Naive thymus-derived CD4-positive, alpha-beta T cell (primary cell): ENCODE results near the gene TRERF1. TPM values are rescaled to one million over a fixed set of nuclear protein-coding genes. Genes with fewer than 3 reads are reported as not detected.

ENCODE experiments used
- ATAC-seq: fragments of 150-1000 bp; cut with Tn5 transposase; 2 replicates; pipeline ENCODE4 v1.10.0; 2021; ENCODE audit warnings: mild to moderate bottlenecking, moderate library complexity
- CTCF ChIA-PET: fragments of 350-600 bp; sonication (Branson Sonifier 250); formaldehyde crosslinking; loops from one replicate; lab custom pipeline; 2021; ENCODE audit warnings: antibody characterized with exemption; lab: Charles Lee
- POLR2A ChIA-PET: fragments of 350-600 bp; sonication (Branson Sonifier 250); formaldehyde crosslinking; loops from one replicate; lab custom pipeline; 2021; ENCODE audit warnings: antibody characterized with exemption, inconsistent platforms; lab: Charles Lee
- DNase-seq, 9 donors: peaks; one replicate each; pipeline versions ENCODE4 v3.0.0 to v3.0.0-alpha.2; 2020 to 2022; ENCODE audit warnings: mixed read lengths in 1 of 9
- H3K27ac ChIP-seq: one replicate; pipeline ENCODE4 v1.7.0; 2013; ENCODE audit warnings: mild to moderate bottlenecking, low read depth, low read length, moderate library complexity
- H3K27me3 ChIP-seq, 2 donors: one replicate each; pipeline ENCODE4 v1.7.0; 2013; ENCODE audit warnings: low read length in 2 of 2, mild to moderate bottlenecking in 2 of 2, moderate library complexity in 2 of 2; ENCODE audit not compliant: control insufficient read depth in 2 of 2, insufficient read depth in 2 of 2
- H3K36me3 ChIP-seq, 3 experiments: 1 replicate in 2 of 3; 2 replicates in 1 of 3; pipeline ENCODE4 v1.7.0; 2013; ENCODE audit warnings: low read length in 3 of 3, mild to moderate bottlenecking in 3 of 3, moderate library complexity in 1 of 3; ENCODE audit not compliant: insufficient read depth in 3 of 3, control insufficient read depth in 2 of 3
- H3K4me1 ChIP-seq, 2 donors: one replicate each; pipeline ENCODE4 v1.7.0; 2013; ENCODE audit warnings: low read length in 2 of 2, mild to moderate bottlenecking in 2 of 2, moderate library complexity in 1 of 2; ENCODE audit not compliant: control insufficient read depth in 2 of 2, insufficient read depth in 2 of 2
- H3K4me3 ChIP-seq: 2 replicates; pipeline ENCODE4 v1.7.0; 2013; ENCODE audit warnings: mild to moderate bottlenecking, low read length
- H3K9me3 ChIP-seq, 3 experiments: 1 replicate in 2 of 3; 2 replicates in 1 of 3; pipeline ENCODE4 v1.7.0; 2013; ENCODE audit warnings: low read length in 3 of 3; ENCODE audit not compliant: control insufficient read depth in 2 of 3
- H3K27ac Mint-ChIP-seq, 9 donors: one replicate each; pipeline ENCODE4 v1.8.0; 2020 to 2022; ENCODE audit warnings: mixed read lengths in 9 of 9, mild to moderate bottlenecking in 8 of 9, moderate library complexity in 5 of 9, inconsistent platforms in 2 of 9
- H3K27me3 Mint-ChIP-seq, 5 donors: one replicate each; pipeline ENCODE4 v1.8.0; 2021 to 2022; ENCODE audit warnings: mixed read lengths in 5 of 5, mild to moderate bottlenecking in 1 of 5
- H3K36me3 Mint-ChIP-seq, 5 donors: one replicate each; pipeline ENCODE4 v1.8.0; 2020 to 2022; ENCODE audit warnings: mixed read lengths in 5 of 5, mild to moderate bottlenecking in 3 of 5, inconsistent platforms in 1 of 5
- H3K4me1 Mint-ChIP-seq, 7 donors: one replicate each; pipeline ENCODE4 v1.8.0; 2020 to 2022; ENCODE audit warnings: mixed read lengths in 7 of 7, mild to moderate bottlenecking in 3 of 7, inconsistent platforms in 1 of 7
- H3K4me3 Mint-ChIP-seq, 10 donors: one replicate each; pipeline ENCODE4 v1.8.0; 2020 to 2022; ENCODE audit warnings: mild to moderate bottlenecking in 10 of 10, mixed read lengths in 10 of 10, moderate library complexity in 6 of 10, inconsistent platforms in 2 of 10
- H3K9me3 Mint-ChIP-seq, 11 donors: one replicate each; pipeline ENCODE4 v1.8.0; 2020 to 2022; ENCODE audit warnings: mixed read lengths in 11 of 11, mild to moderate bottlenecking in 4 of 11, inconsistent platforms in 1 of 11, moderate library complexity in 1 of 11
- intact Hi-C, 2 donors: fragments of 100-400 bp; cut with micrococcal nuclease; formaldehyde crosslinking; loops; one replicate each; pipeline ENCODE4 v1.15.1; 2023
- polyA plus RNA-seq, 2 donors: library from polyadenylated mRNA; unstranded; fragments of 300-500 nt; fragmentation: Illumina TruSeq; gene quantifications; one replicate each; pipeline ENCODE4 v1.2.3, GENCODE V29; 2021
- total RNA-seq, 6 experiments: library from RNA in 5 of 6; stranded (reverse) in 5 of 6; gene quantifications; 1 replicate in 5 of 6; 2 replicates in 1 of 6; pipeline ENCODE4 v1.2.3 and lab custom pipeline; 2021 to 2026

TRERF1 gene
- total and polyA plus RNA-seq, 7 experiments from 2014 or later = 4.8 to 32.4 (median 21.0) TPM

GRCh38 chr6:42251911-42252637 lies 199.7 kb downstream of the TRERF1 start:
- Mint-ChIP-seq H3K27ac (no peak overlapping the region), H3K9me3 (peaks cover 0 to 1% (median 0%) of the 10 kb centered on the region in 11 donors), H3K4me3 (no peak overlapping the region), H3K27me3 (no peaks in the 10 kb centered on the region), H3K4me1 (no peaks in the 10 kb centered on the region), H3K36me3 (peaks cover 7 to 79% (median 26%) of the 10 kb centered on the region in 5 donors)
- no peak overlapping the region for H3K4me3 ChIP-seq
- no peaks in the 10 kb centered on the region for H3K9me3 ChIP-seq
- ChIA-PET CTCF (interaction anchor here (0.7 kb wide), 1 partner anchor 31 kb away, joined by 3 read pairs; no protein-coding TSS in a partner anchor), POLR2A (no interaction called here)
- H3K4me1 ChIP-seq = no peaks in the 10 kb centered on the region
- no peak overlapping the region for H3K27ac ChIP-seq
- peaks cover 7 to 81% (median 26%) of the 10 kb centered on the region in 3 experiments for H3K36me3 ChIP-seq
- intact Hi-C loops = no loop called here
- ATAC-seq (no peak), DNase-seq (no peak)
- no peaks in the 10 kb centered on the region for H3K27me3 ChIP-seq

GRCh38 chr6:42251500-42251899 lies 200.2 kb downstream of the TRERF1 start:
- Histone ChIP-seq H3K4me3 (no peak overlapping the region), H3K27ac (no peak overlapping the region), H3K9me3 (no peaks in the 10 kb centered on the region), H3K27me3 (no peaks in the 10 kb centered on the region), H3K4me1 (no peaks in the 10 kb centered on the region), H3K36me3 (peaks cover 4 to 75% (median 26%) of the 10 kb centered on the region in 3 experiments)
- Mint-ChIP-seq H3K4me1 (no peaks in the 10 kb centered on the region), H3K27me3 (no peaks in the 10 kb centered on the region), H3K4me3 (no peak overlapping the region), H3K27ac (no peak overlapping the region), H3K36me3 (peaks cover 7 to 78% (median 24%) of the 10 kb centered on the region in 5 donors), H3K9me3 (peaks cover 0 to 1% (median 0%) of the 10 kb centered on the region in 11 donors)
- ChIA-PET POLR2A (interaction anchor here (0.6 kb wide), 1 partner anchor 55 kb away, joined by 3 read pairs; no protein-coding TSS in a partner anchor), CTCF (interaction anchor here (0.6 to 1.2 kb wide), 3 partner anchors 30 to 464 kb away, joined by 3 read pairs; partner anchors contain the start of gene TOMM6)
- intact Hi-C loops = no loop called here
- ATAC-seq (no peak), DNase-seq (no peak)

DNA sequence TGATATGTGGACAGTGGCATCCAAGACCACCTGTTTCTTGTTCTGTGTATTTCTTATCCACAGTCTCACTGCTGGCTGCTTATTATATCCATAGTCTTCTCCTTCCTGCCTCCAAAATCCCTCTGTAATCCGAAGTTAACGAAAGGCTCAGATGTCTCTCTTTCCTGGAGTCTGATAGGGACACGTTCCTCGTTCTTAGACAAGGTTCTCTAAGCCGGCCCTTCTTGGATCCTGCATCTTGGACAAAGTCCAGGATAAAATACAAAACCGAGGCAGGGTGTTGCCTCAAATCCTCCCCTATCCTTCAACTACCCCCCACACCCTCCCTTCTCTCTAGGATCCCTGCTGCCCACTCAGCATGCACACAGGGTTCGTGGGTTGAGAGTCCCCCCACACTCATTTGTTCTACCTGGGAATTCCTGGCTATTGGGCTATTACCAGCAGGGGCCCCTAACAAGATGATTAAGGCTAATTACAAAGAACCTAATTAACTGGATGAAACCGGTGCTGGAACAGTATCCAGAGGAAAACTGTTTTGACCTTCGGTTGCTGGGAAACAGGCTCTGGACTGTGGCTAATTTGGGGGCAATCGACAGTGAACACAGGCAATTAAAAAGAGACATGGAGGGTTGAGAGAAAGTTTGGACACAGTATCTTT lies 201.3 kb downstream of the TRERF1 start:
- Histone ChIP-seq H3K4me3 (no peak overlapping the region), H3K4me1 (no peaks in the 10 kb centered on the region), H3K9me3 (no peaks in the 10 kb centered on the region), H3K36me3 (peaks cover 0 to 69% (median 27%) of the 10 kb centered on the region in 3 experiments), H3K27me3 (no peaks in the 10 kb centered on the region), H3K27ac (no peak overlapping the region)
- DNase-seq = no peak
- Mint-ChIP-seq H3K27ac (peak overlapping the region in 1 of 9 donors; percentile 19), H3K4me3 (no peak overlapping the region), H3K4me1 (no peaks in the 10 kb centered on the region), H3K36me3 (peaks cover 7 to 75% (median 26%) of the 10 kb centered on the region in 5 donors), H3K9me3 (peaks cover 0 to 1% (median 0%) of the 10 kb centered on the region in 11 donors), H3K27me3 (no peaks in the 10 kb centered on the region)
- intact Hi-C loops = no loop called here
- ChIA-PET CTCF (interaction anchor here (1.2 kb wide), 1 partner anchor 297 kb away, joined by 3 read pairs; no protein-coding TSS in a partner anchor), POLR2A (no interaction called here)
- ATAC-seq = no peak

DNA sequence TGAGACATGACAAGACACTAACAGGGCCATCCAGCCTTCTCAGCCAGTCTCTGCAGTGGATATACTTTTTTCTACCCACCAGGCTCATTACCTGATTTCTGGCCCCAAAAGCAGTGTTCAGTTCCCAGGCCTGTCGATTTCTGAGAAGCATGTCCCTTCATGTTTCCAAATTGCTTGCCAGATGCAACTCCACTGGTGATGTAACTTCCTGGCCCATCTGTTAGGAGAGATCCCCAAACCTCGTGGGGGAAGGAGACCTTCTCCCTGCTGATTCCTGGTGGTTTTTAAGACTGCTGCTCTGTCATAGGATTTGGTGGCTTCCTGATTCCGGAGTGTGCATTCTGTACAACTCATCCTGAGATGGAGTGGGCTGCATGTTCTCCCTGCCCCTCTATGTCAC lies 202.4 kb downstream of the TRERF1 start:
- peaks cover 0 to 68% (median 23%) of the 10 kb centered on the region in 3 experiments for H3K36me3 ChIP-seq
- Mint-ChIP-seq H3K36me3 (peaks cover 7 to 75% (median 28%) of the 10 kb centered on the region in 5 donors), H3K4me1 (no peaks in the 10 kb centered on the region), H3K27ac (peak overlapping the region in 1 of 9 donors; percentile 6), H3K27me3 (no peaks in the 10 kb centered on the region), H3K4me3 (no peak overlapping the region), H3K9me3 (no peaks in the 10 kb centered on the region)
- intact Hi-C loops = no loop called here
- DNase-seq = no peak
- CTCF ChIA-PET = no interaction called here
- no peak for ATAC-seq
- no peak overlapping the region for H3K4me3 ChIP-seq
- POLR2A ChIA-PET = no interaction called here
- no peak overlapping the region for H3K27ac ChIP-seq
- H3K27me3 ChIP-seq = no peaks in the 10 kb centered on the region
- H3K4me1 ChIP-seq = no peaks in the 10 kb centered on the region
- H3K9me3 ChIP-seq = no peaks in the 10 kb centered on the region

- Histone ChIP-seq H3K4me1 (no peaks in the 10 kb centered on the region), H3K9me3 (no peaks in the 10 kb centered on the region), H3K27me3 (no peaks in the 10 kb centered on the region), H3K36me3 (peaks cover 12 to 68% (median 18%) of the 10 kb centered on the region in 3 experiments), H3K27ac (no peak overlapping the region), H3K4me3 (no peak overlapping the region)
- no peak for DNase-seq
- intact Hi-C loops = no loop called here
- Mint-ChIP-seq H3K27ac (no peak overlapping the region), H3K27me3 (no peaks in the 10 kb centered on the region), H3K4me1 (peaks cover 0 to 7% (median 0%) of the 10 kb centered on the region in 7 donors), H3K4me3 (no peak overlapping the region), H3K36me3 (peaks cover 11 to 67% (median 23%) of the 10 kb centered on the region in 5 donors), H3K9me3 (no peaks in the 10 kb centered on the region)
- CTCF ChIA-PET = interaction anchor here (1.2 kb wide), 1 partner anchor 305 kb away, joined by 5 read pairs; no protein-coding TSS in a partner anchor
- POLR2A ChIA-PET = no interaction called here
- ATAC-seq = no peak
These were observed 208.7 kb downstream of the TRERF1 start for GRCh38 chr6:42243046-42243445.

DNA sequence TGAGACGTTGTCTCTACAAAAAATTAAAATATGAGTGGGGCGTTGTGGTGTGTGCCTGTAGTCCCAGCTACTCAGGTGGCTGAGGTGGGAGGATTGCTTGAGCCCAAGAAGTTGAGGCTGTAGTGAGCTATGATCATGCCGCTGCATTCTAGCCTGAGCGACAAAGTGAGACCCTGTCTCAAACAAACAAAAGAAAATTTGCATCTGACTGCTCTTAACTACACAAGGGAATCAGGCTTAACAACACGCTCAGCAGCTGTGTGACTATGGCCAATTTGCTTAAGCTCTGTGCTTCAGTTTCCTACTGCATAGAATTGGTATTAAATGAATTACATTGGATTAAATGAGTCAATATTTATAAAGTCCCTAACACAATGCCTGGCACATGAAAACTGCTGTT lies 209.8 kb downstream of the TRERF1 start:
- H3K27me3 Mint-ChIP-seq = no peaks in the 10 kb centered on the region
- ATAC-seq (no peak), DNase-seq (no peak)
- H3K9me3 Mint-ChIP-seq = no peaks in the 10 kb centered on the region
- H3K27ac Mint-ChIP-seq = no peak overlapping the region
- Histone ChIP-seq H3K36me3 (peaks cover 12 to 74% (median 18%) of the 10 kb centered on the region in 3 experiments), H3K9me3 (no peaks in the 10 kb centered on the region), H3K4me3 (no peak overlapping the region), H3K27me3 (no peaks in the 10 kb centered on the region), H3K4me1 (no peaks in the 10 kb centered on the region), H3K27ac (no peak overlapping the region)
- no peak overlapping the region for H3K4me3 Mint-ChIP-seq
- peaks cover 0 to 7% (median 0%) of the 10 kb centered on the region in 7 donors for H3K4me1 Mint-ChIP-seq
- intact Hi-C loops = no loop called here
- CTCF ChIA-PET = no interaction called here
- POLR2A ChIA-PET = interaction anchor here (0.5 kb wide), 1 partner anchor 16 kb away, joined by 3 read pairs; no protein-coding TSS in a partner anchor
- H3K36me3 Mint-ChIP-seq = peaks cover 14 to 59% (median 23%) of the 10 kb centered on the region in 5 donors
